ENCODE results near the gene ANG. TPM values are rescaled to one million over a fixed set of nuclear protein-coding genes. Genes with fewer than 3 reads are reported as not detected.

Gene ANG
- total and polyA plus RNA-seq, 10 of the 15 experiments (the other 5 are each of a cell fraction or from before 2014, with no cell fraction given), result 1.0 to 5.9 (median 2.2) TPM

GRCh38 chr14:20681348-20682126, 7.0 kb upstream of the ANG start (continued):
- TF ChIP-seq ZBTB40 (IDR thresholded peaks at IDR 0.05; ENCODE audit: borderline replicate concordance) (peak; percentile 82), KLF5 (IDR thresholded peaks at IDR 0.05; ENCODE audit: partially characterized antibody) (peak; percentile 82), LARP7 (IDR thresholded peaks at IDR 0.05) (0 out of 2 replicates have a peak, but pooled peaks have one; percentile 33), BRCA1 (IDR thresholded peaks at IDR 0.05; ENCODE audit: low read depth, low read length) (no peak), ASH2L (IDR thresholded peaks at IDR 0.05; ENCODE audit: borderline replicate concordance, low read depth) (no peak), CHD4 (IDR thresholded peaks at IDR 0.05) (no peak), FOXK2 (IDR thresholded peaks at IDR 0.05) (no peak), ZBTB33 (IDR thresholded peaks at IDR 0.05) (0 out of 2 replicates have a peak, but pooled peaks have one; percentile 46), TCF7 (IDR thresholded peaks at IDR 0.05; ENCODE audit: borderline replicate concordance) (peak; percentile 78), PAX8 (IDR thresholded peaks at IDR 0.05) (no peak), TCF12 (IDR thresholded peaks at IDR 0.05; ENCODE audit: low read depth, low read length) (no peak), ZNF384 (IDR thresholded peaks at IDR 0.05; ENCODE audit: borderline replicate concordance, low read depth, low read length) (no peak), FOS (IDR thresholded peaks at IDR 0.05; ENCODE audit: borderline replicate concordance, extremely low read depth, insufficient read length) (no peak), NBN (IDR thresholded peaks at IDR 0.05) (peak; percentile 89), SUPT20H (IDR thresholded peaks at IDR 0.05; ENCODE audit: borderline replicate concordance, control insufficient read depth, low read depth, low read length) (no peak), MYB (IDR thresholded peaks at IDR 0.05; ENCODE audit: borderline replicate concordance, low read depth, low read length) (no peak), BMI1 (IDR thresholded peaks at IDR 0.05; ENCODE audit: borderline replicate concordance) (no peak), CEBPB (IDR thresholded peaks at IDR 0.05; ENCODE audit: borderline replicate concordance in 1 of 2, low read depth in 2 of 2, low read length in 2 of 2) (no peak; a peak in 1 of 4 replicates), NKRF (conservative IDR thresholded peaks at IDR 0.05) (peak; percentile 28; the same call in 1 of the 2 replicates), BCL11A (IDR thresholded peaks at IDR 0.05; ENCODE audit: low read depth, low read length) (0 out of 2 replicates have a peak, but pooled peaks have one; percentile 6)
